H1 (cell line): ENCODE data around the gene FGD4. TPM values are rescaled to one million over a fixed set of nuclear protein-coding genes. Genes with fewer than 3 reads are reported as not detected.

Experiments used
- CTCF ChIA-PET: fragments of 300-600 bp; sonication (Branson Sonifier 250); formaldehyde crosslinking; loops from one replicate; lab custom pipeline; 2021; ENCODE audit not compliant: partially characterized antibody; lab: Charles Lee
- POLR2A ChIA-PET: fragments of 300-600 bp; sonication (Branson Sonifier 250); formaldehyde crosslinking; loops from one replicate; lab custom pipeline; 2021; ENCODE audit warnings: inconsistent platforms; ENCODE audit not compliant: partially characterized antibody; lab: Charles Lee
- DNase-seq, 2 experiments: peaks; one replicate each; pipeline versions ENCODE4 v3.0.0 to v3.0.0-alpha.2; 2010 to 2022; ENCODE audit warnings: low spot score in 2 of 2, low read depth in 1 of 2, mixed read lengths in 1 of 2
- FAIRE-seq: peaks from 2 replicates; lab custom pipeline; 2011; peaks lifted over from hg19 to GRCh38; lab: Jason Lieb, UNC
- H2AFZ ChIP-seq: 2 replicates; pipeline ENCODE4 v1.8.1; 2012; ENCODE audit warnings: low read length, inconsistent platforms
- H2AK5ac ChIP-seq: 2 replicates; pipeline ENCODE4 v1.6.1; 2013; ENCODE audit warnings: low read depth, low read length
- H2BK120ac ChIP-seq: replicated peaks from 2 replicates; pipeline ENCODE3; 2013; ENCODE audit warnings: low read depth, low read length, inconsistent platforms
- H2BK12ac ChIP-seq: 2 replicates; pipeline ENCODE4 v1.6.1; 2013; ENCODE audit warnings: low read depth, low read length
- H2BK15ac ChIP-seq: 2 replicates; pipeline ENCODE4 v1.6.1; 2013; ENCODE audit warnings: low read length
- H2BK20ac ChIP-seq: 2 replicates; pipeline ENCODE4 v1.6.1; 2013; ENCODE audit warnings: low read length
- H2BK5ac ChIP-seq: 2 replicates; pipeline ENCODE4 v1.6.1; 2013; ENCODE audit warnings: low read depth, low read length
- H3K14ac ChIP-seq: 2 replicates; pipeline ENCODE4 v1.6.1; 2013; ENCODE audit warnings: inconsistent platforms; ENCODE audit not compliant: insufficient read length
- H3K18ac ChIP-seq: 2 replicates; pipeline ENCODE4 v1.6.1; 2013; ENCODE audit warnings: low read length; ENCODE audit errors: extremely low read depth
- H3K23ac ChIP-seq: 2 replicates; pipeline ENCODE4 v1.6.1; 2013; ENCODE audit warnings: inconsistent platforms; ENCODE audit not compliant: insufficient read length
- H3K23me2 ChIP-seq: 2 replicates; pipeline ENCODE4 v1.6.1; 2013; ENCODE audit warnings: low read depth, low read length
- H3K27ac ChIP-seq: 2 replicates; pipeline ENCODE4 v1.6.1; 2011; ENCODE audit warnings: low read depth, low read length, inconsistent platforms
- H3K27me3 ChIP-seq, 4 experiments: replicated peaks in 1 of 4; 1 replicate in 1 of 4; 2 replicates in 3 of 4; pipeline versions ENCODE4 v1.6.1 to v1.8.1; 2011 to 2013; ENCODE audit warnings: low read length in 3 of 4, mild to moderate bottlenecking in 3 of 4, inconsistent platforms in 2 of 4, mixed read lengths in 2 of 4, moderate library complexity in 1 of 4; ENCODE audit not compliant: control insufficient read depth in 3 of 4, insufficient read depth in 3 of 4; ENCODE audit errors: extremely low read depth in 1 of 4
- H3K36me3 ChIP-seq, 4 experiments: 2 replicates each; pipeline versions ENCODE4 v1.6.1 to v1.8.1; 2011 to 2013; ENCODE audit warnings: mild to moderate bottlenecking in 4 of 4, low read length in 3 of 4, moderate library complexity in 2 of 4, control low read depth in 1 of 4, inconsistent platforms in 1 of 4; ENCODE audit not compliant: insufficient read depth in 4 of 4, control insufficient read depth in 2 of 4
- H3K4ac ChIP-seq: replicated peaks from 2 replicates; pipeline ENCODE3; 2013; ENCODE audit warnings: low read length, low read depth, mixed read lengths, inconsistent platforms; ENCODE audit not compliant: insufficient read length
- H3K4me1 ChIP-seq, 4 experiments: replicated peaks in 1 of 4; 1 replicate in 1 of 4; 2 replicates in 3 of 4; pipeline versions ENCODE4 v1.6.1 to v1.8.1; 2011 to 2013; ENCODE audit warnings: low read length in 3 of 4, inconsistent platforms in 2 of 4, mixed read lengths in 1 of 4; ENCODE audit not compliant: insufficient read depth in 4 of 4, control insufficient read depth in 3 of 4
- H3K4me2 ChIP-seq, 2 experiments: 2 replicates each; pipeline versions ENCODE4 v1.6.1 to v1.8.1; 2011 to 2013; ENCODE audit warnings: low read depth in 2 of 2, low read length in 2 of 2, control low read depth in 1 of 2, inconsistent platforms in 1 of 2, mild to moderate bottlenecking in 1 of 2; ENCODE audit not compliant: insufficient read depth in 1 of 2
- H3K4me3 ChIP-seq, 4 experiments: fragments of 200-600, 300-600 bp in 1 of 4; sonication (generic), shearing (Covaris generic), sonication (Bioruptor Twin) in 1 of 4; 2 replicates each; pipeline versions ENCODE4 v1.5.1 to v1.8.1; 2011 to 2016; ENCODE audit warnings: low read length in 4 of 4, low read depth in 3 of 4, control low read depth in 2 of 4, inconsistent platforms in 2 of 4, mild to moderate bottlenecking in 2 of 4, mixed read lengths in 1 of 4, moderate library complexity in 1 of 4; ENCODE audit not compliant: insufficient read depth in 2 of 4; ENCODE audit errors: extremely low read depth in 1 of 4
- H3K56ac ChIP-seq: replicated peaks from 2 replicates; pipeline ENCODE3; 2013; ENCODE audit warnings: low read depth, mild to moderate bottlenecking, mixed read lengths, low read length, inconsistent platforms; ENCODE audit not compliant: insufficient read length
- H3K79me1 ChIP-seq: 2 replicates; pipeline ENCODE4 v1.6.1; 2013; ENCODE audit warnings: low read depth, low read length, control low read depth
- H3K79me2 ChIP-seq, 2 experiments: 2 replicates each; pipeline versions ENCODE4 v1.6.1 to v1.8.1; 2012 to 2013; ENCODE audit warnings: low read length in 2 of 2, mild to moderate bottlenecking in 2 of 2, inconsistent platforms in 1 of 2; ENCODE audit not compliant: insufficient read depth in 2 of 2, control insufficient read depth in 1 of 2
- H3K9ac ChIP-seq, 4 experiments: replicated peaks in 1 of 4; 1 replicate in 1 of 4; 2 replicates in 3 of 4; pipeline versions ENCODE4 v1.6.1 to v1.8.1; 2011 to 2013; ENCODE audit warnings: low read depth in 3 of 4, low read length in 3 of 4, control low read depth in 2 of 4, mild to moderate bottlenecking in 2 of 4, moderate library complexity in 2 of 4, inconsistent platforms in 1 of 4; ENCODE audit errors: extremely low read depth in 1 of 4
- H3K9me3 ChIP-seq, 2 experiments: 2 replicates each; pipeline versions ENCODE4 v1.6.1 to v1.8.1; 2012 to 2013; ENCODE audit warnings: mild to moderate bottlenecking in 2 of 2, moderate library complexity in 2 of 2, control low read depth in 1 of 2, inconsistent platforms in 1 of 2, low read depth in 1 of 2, low read length in 1 of 2, mixed read lengths in 1 of 2; ENCODE audit not compliant: insufficient read depth in 2 of 2
- H4K20me1 ChIP-seq, 2 experiments: replicated peaks in 1 of 2; 2 replicates each; pipeline versions ENCODE3 to v1.8.1; 2011 to 2013; ENCODE audit warnings: inconsistent platforms in 2 of 2, low read length in 2 of 2, mild to moderate bottlenecking in 1 of 2; ENCODE audit not compliant: insufficient read depth in 2 of 2, control insufficient read depth in 1 of 2
- H4K5ac ChIP-seq: 2 replicates; pipeline ENCODE4 v1.6.1; 2013; ENCODE audit warnings: low read length, low read depth, mixed read lengths, inconsistent platforms; ENCODE audit not compliant: insufficient read length
- H4K8ac ChIP-seq: 2 replicates; pipeline ENCODE4 v1.8.0; 2013; ENCODE audit warnings: mild to moderate bottlenecking, moderate library complexity, low read length, inconsistent platforms; ENCODE audit not compliant: insufficient read depth; ENCODE audit errors: extremely low read depth
- H4K91ac ChIP-seq: replicated peaks from 2 replicates; pipeline ENCODE3; 2013; ENCODE audit warnings: low read length, mixed read lengths, inconsistent platforms; ENCODE audit not compliant: insufficient read length
- EGR1 ChIP-seq: IDR thresholded peaks from 2 replicates; pipeline ENCODE4 v1.6.1; 2011; ENCODE audit warnings: low read depth, low read length, borderline replicate concordance
- RAD21 ChIP-seq, 2 experiments: IDR thresholded peaks in 1 of 2; conservative IDR thresholded peaks in 1 of 2; 2 replicates each; pipeline ENCODE4 v1.6.1; 2011; ENCODE audit warnings: low read depth in 2 of 2, low read length in 2 of 2, improper control_type of control experiment in 1 of 2, inconsistent platforms in 1 of 2, mild to moderate bottlenecking in 1 of 2, moderate library complexity in 1 of 2
- RXRA ChIP-seq: IDR thresholded peaks from 2 replicates; pipeline ENCODE4 v1.6.1; 2011; ENCODE audit warnings: low read depth, mild to moderate bottlenecking, low read length, moderate library complexity; ENCODE audit not compliant: insufficient read depth
- SP2 ChIP-seq: IDR thresholded peaks from 2 replicates; pipeline ENCODE4 v1.6.1; 2012; ENCODE audit warnings: mild to moderate bottlenecking, low read length, inconsistent platforms
- TEAD4 ChIP-seq: IDR thresholded peaks from 2 replicates; pipeline ENCODE4 v1.6.1; 2012; ENCODE audit warnings: low read depth, low read length, inconsistent platforms, mixed read lengths
- WGBS, 2 experiments: shearing (Covaris generic) in 1 of 2; methylation state at CpG; one replicate each; pipeline versions ENCODE4 v1.1.6 to v1.1.7; 2013 to 2015; ENCODE audit warnings: low lambda C conversion rate in 2 of 2, mixed read lengths in 2 of 2, inconsistent platforms in 1 of 2, low coverage in 1 of 2, missing lambda C conversion rate in 1 of 2; ENCODE audit not compliant: insufficient replicate concordance in 2 of 2, insufficient coverage in 1 of 2, insufficient read length in 1 of 2; ENCODE audit errors: extremely low coverage in 1 of 2, missing lambda C conversion rate in 1 of 2; 5-methylcytosine and 5-hydroxymethylcytosine counted together
- polyA plus RNA-seq, 7 experiments: library from polyadenylated mRNA; depleted of rRNA in 3 of 7; stranded (reverse) in 5 of 7; unstranded in 2 of 7; fragments of >200 nt in 5 of 7; fragments of 200-250 nt in 2 of 7; gene quantifications; 1 replicate in 5 of 7; 2 replicates in 1 of 7; 4 replicates in 1 of 7; pipeline versions ENCODE4 v1.2.1 to v1.2.3, GENCODE V29; 2011 to 2013; ENCODE audit warnings: missing spikeins in 2 of 7, mixed read lengths in 2 of 7
- total RNA-seq: library from RNA; stranded (reverse); fragmentation: NEBNext Ultra II Directional; extraction: Animal tissue kit (Norgen Biotek cat#: 25700); gene quantifications from 2 replicates; pipeline ENCODE4 v1.2.1, GENCODE V29; 2021

FGD4 gene
- total and polyA plus RNA-seq, 2 of the 8 experiments (the other 6 are each of a cell fraction or from before 2014, with no cell fraction given): 8.5 to 48.2 TPM

- peaks cover 0 to 3% (median 0%) of the 10 kb centered on the region in 4 experiments; a peak in 1 of 7 replicates for H3K4me1 ChIP-seq
- no peak overlapping the region for H2AK5ac ChIP-seq
- no peak overlapping the region for H3K9ac ChIP-seq
- H3K14ac ChIP-seq: no peak overlapping the region
- no peak overlapping the region for H3K4ac ChIP-seq
- no peak overlapping the region for H2BK5ac ChIP-seq
- H3K27me3 ChIP-seq: no peaks in the 10 kb centered on the region
- H3K18ac ChIP-seq: no peak overlapping the region
- no peak overlapping the region for H2BK12ac ChIP-seq
- TF ChIP-seq RAD21 (IDR thresholded peaks at IDR 0.05 in 1 of 2, conservative IDR thresholded peaks at IDR 0.05 in 1 of 2; ENCODE audit: low read depth in 2 of 2, low read length in 2 of 2): no peak
- no peak for TF ChIP-seq SP2
- no peak for TF ChIP-seq RXRA
- TF ChIP-seq EGR1: no peak
- no peak for TF ChIP-seq TEAD4
- H2BK120ac ChIP-seq: no peak overlapping the region
- 86% methylated on average over 1 of the region's 1 CpG; no CpG with 5 or more reads in 1 of the 2 experiments for WGBS, 2 experiments
- ChIA-PET CTCF (interaction anchor here (0.9 to 2.4 kb wide), 5 partner anchors 10 to 257 kb away, joined by 3 to 13 read pairs (median 4); no protein-coding TSS in a partner anchor), POLR2A (interaction anchor here (1.0 to 5.1 kb wide), 4 partner anchors 9 to 13 kb away, joined by 3 to 19 read pairs (median 11); no protein-coding TSS in a partner anchor)
- DNase-seq (no peak), FAIRE-seq (no peak)
- no peak overlapping the region for H3K23ac ChIP-seq
- H3K56ac ChIP-seq: no peak overlapping the region
- no peak overlapping the region for H2AFZ ChIP-seq
- H3K79me2 ChIP-seq: peaks cover 0 to 92% of the 10 kb centered on the region in 2 experiments; a peak in 3 of 4 replicates
- no peak overlapping the region for H3K4me3 ChIP-seq
- H3K4me2 ChIP-seq: no peak overlapping the region
- peaks cover 6% of the 10 kb centered on the region for H3K79me1 ChIP-seq
- no peak overlapping the region for H2BK20ac ChIP-seq
- H4K8ac ChIP-seq: no peak overlapping the region
- H3K23me2 ChIP-seq: no peaks in the 10 kb centered on the region
- H3K27ac ChIP-seq: no peak overlapping the region
- H3K36me3 ChIP-seq: peaks cover 0 to 11% (median 2%) of the 10 kb centered on the region in 4 experiments; a peak in 4 of 8 replicates
- no peak overlapping the region for H2BK15ac ChIP-seq
- no peak overlapping the region for H4K5ac ChIP-seq
- no peaks in the 10 kb centered on the region for H4K20me1 ChIP-seq
- H3K9me3 ChIP-seq: no peaks in the 10 kb centered on the region
- H4K91ac ChIP-seq: no peak overlapping the region
These were observed 66.8 kb downstream of the FGD4 start for GRCh38 chr12:32466187-32466586.
